HUDEP-2 (cell line): ENCODE measurements around the gene LAMB3.

Experiments
- DNase-seq, 76 experiments: peaks; one replicate each; lab custom pipeline; 2025; ENCODE audit not compliant: unreplicated experiment in 76 of 76; lab: John Stamatoyannopoulos, UW

LAMB3 gene

GRCh38 chr1:209619696-209620486 is 32.3 kb downstream of the LAMB3 start:
- DNase-seq, result no peak

- no peak for DNase-seq
Measured at GRCh38 chr1:209618756-209619420, 33.3 kb downstream of the LAMB3 start.

GRCh38 chr1:209618291-209618690 is 33.9 kb downstream of the LAMB3 start:
- no peak for DNase-seq

GRCh38 chr1:209617755-209618154 is 34.5 kb downstream of the LAMB3 start:
- no peak for DNase-seq

- no peak for DNase-seq
Measured at GRCh38 chr1:209617047-209617673, 35.1 kb downstream of the LAMB3 start.

- DNase-seq, result no peak
Measured at GRCh38 chr1:209616366-209617046, 35.7 kb downstream of the LAMB3 start.

GRCh38 chr1:209614906-209615305 is 37.3 kb downstream of the LAMB3 start:
- DNase-seq, result no peak

- no peak for DNase-seq
Measured at GRCh38 chr1:209614151-209614420, 38.1 kb downstream of the LAMB3 start.

- DNase-seq, result no peak
Measured at GRCh38 chr1:209613400-209614150, 38.6 kb downstream of the LAMB3 start.

GRCh38 chr1:209612646-209613399 is 39.4 kb downstream of the LAMB3 start:
- DNase-seq, result no peak

GRCh38 chr1:209611771-209612570 is 40.3 kb downstream of the LAMB3 start:
- no peak for DNase-seq

GRCh38 chr1:209610631-209610905 is 41.7 kb downstream of the LAMB3 start:
- no peak for DNase-seq

- DNase-seq, result no peak
Measured at GRCh38 chr1:209609791-209610630, 42.2 kb downstream of the LAMB3 start.

GRCh38 chr1:209609041-209609790 is 43.0 kb downstream of the LAMB3 start:
- no peak for DNase-seq

- DNase-seq, result no peak
Measured at GRCh38 chr1:209607795-209608178, 44.4 kb downstream of the LAMB3 start.

- DNase-seq, result no peak
Measured at GRCh38 chr1:209607102-209607794, 45.0 kb downstream of the LAMB3 start.

GRCh38 chr1:209603877-209604276 is 48.3 kb downstream of the LAMB3 start:
- no peak for DNase-seq
